ENCODE results near the gene SLC32A1.

SLC32A1 gene

DNA sequence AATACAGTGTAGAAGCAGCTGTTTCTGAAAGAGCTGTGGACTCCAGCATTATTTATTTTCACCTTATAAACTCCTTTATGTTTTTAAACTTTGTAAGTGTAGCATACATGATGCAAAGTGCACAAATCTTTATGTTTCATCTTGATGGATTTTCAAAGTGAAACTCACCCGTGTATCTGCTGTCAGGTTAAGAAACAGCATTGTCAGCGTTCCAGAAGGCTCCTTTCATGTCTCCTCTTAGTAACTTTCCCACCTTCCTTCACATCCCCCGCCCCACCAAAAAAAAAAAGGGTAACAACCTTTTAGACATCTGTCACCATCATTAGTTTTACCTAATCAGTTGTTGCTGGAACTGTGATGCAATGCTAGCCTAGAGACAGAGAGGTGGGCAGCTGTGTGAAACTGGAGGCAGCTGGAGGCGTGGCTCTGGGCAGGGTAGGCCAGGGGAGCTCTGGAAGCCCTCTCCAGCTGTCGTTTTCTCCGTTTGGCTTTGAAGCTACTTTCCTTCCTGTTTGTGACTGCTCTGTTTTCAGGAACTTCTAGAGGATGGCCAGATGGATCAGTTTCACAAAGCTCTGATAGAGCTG, 31.1 kb downstream of the SLC32A1 start:
- no peak for DNase-seq (ENCODE audit: low spot score)

DNA sequence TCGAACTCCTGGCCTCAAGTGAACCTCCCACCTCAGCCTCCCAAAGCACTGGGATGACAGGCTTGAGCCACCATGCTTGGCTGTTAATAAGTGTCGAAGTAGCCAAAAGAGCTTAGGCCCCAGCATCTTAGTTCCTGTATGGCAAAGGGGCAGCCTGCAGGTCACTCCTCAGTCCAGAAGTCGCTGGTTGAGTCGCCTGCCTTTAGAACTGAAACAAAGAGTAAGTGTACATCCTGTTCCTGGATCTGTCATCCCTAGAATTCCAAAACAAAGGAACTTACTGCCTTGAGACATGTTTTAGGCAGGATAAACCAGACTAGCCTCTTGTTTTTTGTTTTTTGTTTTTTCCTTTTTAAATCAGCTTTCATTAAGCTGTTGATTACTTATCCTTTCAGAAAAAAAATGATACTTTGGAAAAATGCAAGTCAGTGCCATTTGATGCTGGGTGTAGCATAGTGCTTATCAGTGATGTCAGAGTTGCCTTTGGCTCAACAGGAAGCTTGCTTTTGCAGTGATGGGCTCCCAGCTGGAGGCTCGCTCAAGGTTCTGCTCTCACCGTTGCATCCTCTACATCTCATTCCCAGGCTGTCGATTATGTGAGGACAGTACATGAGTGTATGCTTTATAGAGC, 33.0 kb downstream of the SLC32A1 start:
- DNase-seq (ENCODE audit: low spot score), result no peak

DNA sequence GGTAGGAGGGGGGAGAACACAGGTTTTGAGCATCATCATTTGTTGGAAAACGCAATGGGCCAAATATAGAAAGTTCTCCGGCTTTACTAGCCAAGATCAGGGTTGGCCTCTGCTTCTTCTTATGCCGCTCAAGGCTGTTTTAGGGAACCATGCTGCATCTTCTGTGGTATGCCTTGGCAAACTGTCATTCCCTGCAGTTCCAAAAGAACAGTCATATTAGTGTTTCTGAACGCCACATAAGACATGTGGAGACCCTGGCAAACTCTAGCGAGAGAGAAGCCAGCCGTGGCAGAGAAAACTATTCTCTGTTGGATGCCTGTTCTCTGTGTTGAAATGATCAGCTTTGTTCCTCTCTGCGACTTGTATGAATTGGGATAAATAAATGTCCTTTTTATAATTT, 34.8 kb downstream of the SLC32A1 start:
- DNase-seq (ENCODE audit: low spot score), result no peak

DNA sequence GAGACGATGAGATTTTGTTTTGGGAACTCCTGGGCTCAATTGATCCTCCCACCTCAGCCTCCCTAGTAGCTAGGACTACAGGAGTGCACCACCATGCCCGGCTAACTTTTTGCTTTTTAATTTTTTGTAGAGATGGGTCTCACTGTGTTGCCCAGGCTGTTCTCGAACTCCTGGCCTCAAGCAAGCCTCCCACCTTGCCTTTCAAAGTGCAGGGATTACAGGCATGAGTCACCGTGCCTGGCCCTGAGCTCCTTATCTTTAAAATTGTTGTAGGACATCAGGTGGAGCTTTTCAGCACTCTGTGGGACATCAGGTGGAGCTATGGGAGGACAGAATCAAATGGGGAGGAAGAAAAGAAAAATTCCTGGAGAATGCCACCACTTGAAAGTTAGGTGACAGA, 36.7 kb downstream of the SLC32A1 start:
- no peak for DNase-seq (ENCODE audit: low spot score)

DNA sequence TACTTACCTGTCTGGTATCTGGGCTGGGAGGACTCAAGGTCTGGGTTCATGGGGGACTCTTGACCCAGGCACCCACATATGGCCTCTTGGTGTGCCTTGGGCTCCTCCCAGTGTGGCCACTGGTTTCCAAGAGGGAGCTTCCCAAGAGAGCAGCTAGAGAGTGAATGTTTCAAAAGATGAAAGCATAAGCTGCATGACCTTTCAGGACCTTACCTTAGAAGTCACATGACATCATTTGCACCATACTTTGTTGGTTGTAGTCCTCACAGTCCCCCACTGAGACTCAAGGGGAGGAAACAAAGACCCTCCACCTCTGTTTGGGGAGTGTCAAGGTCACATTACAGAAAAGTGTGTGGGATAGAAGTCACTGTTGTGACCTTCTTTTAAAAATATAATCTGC, 37.9 kb downstream of the SLC32A1 start:
- DNase-seq (ENCODE audit: low spot score), result no peak

DNA sequence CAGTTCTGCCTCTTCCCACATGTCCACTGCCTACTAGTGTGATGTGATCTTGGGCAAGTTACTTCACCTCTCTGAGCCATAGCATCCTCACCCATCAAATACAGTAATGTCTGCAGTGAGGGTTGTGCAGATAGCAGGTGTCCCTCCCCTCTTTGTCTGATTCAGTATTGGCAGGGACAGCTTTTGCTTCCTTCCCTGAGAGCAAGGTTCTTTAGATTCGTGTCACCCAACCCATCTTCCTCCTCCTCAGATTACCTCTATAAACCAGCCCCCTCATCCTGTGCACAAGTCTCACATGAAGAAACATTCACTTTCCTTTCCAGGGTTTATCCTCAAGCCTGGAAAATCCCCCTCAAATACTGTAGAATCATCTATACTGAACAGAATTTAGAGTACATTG, 39.3 kb downstream of the SLC32A1 start:
- no peak for DNase-seq (ENCODE audit: low spot score)

DNA sequence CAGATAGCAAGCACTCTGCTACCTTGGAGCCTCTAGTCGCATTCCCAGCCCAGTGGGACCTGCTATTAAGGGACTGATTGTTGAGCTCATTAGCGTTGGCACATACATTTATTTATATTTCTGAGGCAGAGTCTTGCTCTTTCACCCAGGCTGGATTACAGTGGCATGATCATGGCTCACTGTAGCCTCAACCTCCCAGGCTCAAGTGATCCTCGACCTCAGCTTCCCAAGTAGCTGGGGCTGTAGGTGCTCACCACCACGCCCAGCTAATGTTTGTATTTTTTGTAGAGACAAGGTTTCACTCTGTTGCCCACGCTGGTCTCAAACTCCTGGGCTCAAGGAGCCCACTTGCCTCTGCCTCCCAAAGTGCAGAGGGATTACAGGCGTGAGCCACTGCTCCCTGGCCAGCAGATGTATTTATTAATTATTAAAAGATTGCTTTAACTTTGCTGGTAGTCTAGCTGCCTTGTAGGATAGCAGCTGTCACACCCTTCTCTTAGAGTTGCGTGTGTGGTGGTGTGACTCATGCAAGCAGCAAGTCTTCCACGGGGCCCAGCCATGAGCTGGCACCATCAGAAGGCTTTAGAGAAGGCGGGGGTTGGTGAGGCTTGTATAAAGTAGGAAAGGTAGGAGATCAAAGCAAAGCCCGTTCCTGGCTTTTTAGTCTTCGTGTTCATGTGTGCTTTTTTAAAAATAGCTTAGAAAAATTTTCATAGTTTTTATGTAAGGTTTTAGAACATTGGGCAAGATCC, 40.5 kb downstream of the SLC32A1 start:
- DNase-seq (ENCODE audit: low spot score), result peak; percentile 81

DNA sequence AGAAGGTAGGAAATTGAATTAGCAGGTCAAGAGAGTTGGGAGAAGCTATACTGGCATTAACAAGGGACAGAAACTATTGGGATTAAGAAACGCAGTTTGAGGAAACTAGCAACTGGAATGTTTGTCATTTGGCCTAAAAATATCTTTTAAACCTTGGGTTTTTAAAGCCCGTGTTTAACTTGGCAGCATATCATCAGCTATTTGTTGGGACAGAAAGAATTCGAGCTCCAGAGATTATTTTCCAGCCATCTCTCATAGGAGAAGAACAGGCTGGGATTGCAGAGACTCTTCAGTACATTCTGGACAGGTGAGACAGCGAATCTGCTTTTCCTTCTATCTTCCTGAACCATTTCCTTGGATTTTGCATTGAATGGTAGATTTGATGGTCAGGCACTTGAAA, 41.8 kb downstream of the SLC32A1 start:
- DNase-seq (ENCODE audit: low spot score), result no peak

DNA sequence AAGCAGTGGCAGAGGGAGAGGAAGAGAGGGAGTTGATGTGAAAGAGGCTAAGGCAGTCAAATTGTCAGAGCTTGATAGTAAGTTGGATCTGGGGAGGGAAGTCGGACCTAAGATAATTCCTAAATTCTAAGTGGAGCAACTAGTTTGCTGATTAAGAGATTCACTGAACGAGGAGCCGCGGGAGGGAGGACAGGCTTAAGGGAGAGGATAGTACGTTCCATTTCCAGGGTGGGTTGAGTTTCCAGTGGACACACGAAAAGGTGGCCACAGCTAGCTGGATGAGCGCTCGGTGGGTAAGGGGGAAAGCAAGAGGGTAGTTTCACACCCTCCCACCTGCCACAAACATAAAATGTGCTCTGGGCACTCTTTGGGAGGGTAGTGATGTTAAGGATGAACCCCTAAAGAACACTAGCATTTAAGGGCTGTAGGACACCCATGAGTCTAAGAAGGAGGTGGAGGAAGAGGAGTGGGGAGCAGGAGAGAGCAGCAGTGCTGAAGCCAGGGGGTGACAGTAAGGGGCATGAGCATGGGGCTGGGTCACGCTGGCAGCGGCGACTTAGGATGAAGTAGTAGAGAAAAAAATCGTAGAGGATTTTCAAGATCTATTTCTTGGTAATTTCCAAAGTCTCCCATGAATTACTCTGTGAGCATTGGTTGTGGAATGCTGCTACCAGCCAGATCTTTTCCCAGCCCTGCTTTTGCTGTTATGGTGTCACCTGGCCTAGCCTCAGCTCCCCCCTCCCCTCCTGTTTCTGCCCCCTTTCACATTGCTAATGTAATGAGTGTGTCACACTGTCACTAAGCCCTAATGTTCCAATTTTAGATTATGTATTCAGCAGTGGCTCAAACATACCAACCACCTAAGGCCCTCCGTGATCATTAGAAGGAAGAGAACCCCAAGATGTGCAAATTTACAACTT, 45.4 kb downstream of the SLC32A1 start:
- no peak for DNase-seq (ENCODE audit: low spot score)

DNA sequence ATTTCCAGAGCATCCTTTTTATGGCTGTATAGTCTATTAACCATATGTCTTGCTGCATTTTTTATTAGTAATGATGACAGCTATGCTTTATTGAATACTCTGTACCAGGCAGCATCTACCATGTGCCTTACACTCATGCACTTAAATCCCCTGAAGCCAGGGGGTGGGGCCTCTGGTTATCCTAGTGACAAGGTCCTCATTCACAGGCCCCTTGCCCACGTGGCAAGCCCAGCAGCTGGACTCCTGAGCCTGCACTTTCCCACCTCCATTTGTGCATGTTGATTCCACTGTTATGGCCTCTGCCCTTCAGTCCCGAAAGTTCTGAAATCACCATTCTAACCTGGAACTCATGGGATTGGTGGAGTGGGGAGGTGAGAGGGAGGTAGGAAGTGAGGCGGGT, 46.3 kb downstream of the SLC32A1 start:
- DNase-seq (ENCODE audit: low spot score), result no peak

DNA sequence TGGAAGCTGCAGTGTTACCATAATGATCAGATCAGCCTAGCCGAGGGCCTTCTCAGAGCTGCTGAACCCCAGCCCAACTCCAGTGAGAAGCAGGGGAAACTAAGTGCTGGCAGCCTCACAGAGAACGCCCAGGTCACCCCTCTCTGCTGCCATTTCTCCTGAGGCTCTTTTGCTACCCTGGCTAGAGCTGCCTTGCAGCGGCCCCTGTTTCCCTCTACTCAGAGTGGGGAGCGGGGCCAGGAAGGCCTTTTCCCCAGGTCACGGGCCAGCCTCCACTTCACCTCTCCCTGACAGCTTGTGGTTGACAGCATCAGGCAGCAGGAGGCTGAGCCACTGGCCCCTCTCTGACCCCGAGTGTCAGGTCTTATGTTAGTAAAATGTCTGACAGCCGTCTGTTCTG, 46.7 kb downstream of the SLC32A1 start:
- DNase-seq (ENCODE audit: low spot score), result no peak

DNA sequence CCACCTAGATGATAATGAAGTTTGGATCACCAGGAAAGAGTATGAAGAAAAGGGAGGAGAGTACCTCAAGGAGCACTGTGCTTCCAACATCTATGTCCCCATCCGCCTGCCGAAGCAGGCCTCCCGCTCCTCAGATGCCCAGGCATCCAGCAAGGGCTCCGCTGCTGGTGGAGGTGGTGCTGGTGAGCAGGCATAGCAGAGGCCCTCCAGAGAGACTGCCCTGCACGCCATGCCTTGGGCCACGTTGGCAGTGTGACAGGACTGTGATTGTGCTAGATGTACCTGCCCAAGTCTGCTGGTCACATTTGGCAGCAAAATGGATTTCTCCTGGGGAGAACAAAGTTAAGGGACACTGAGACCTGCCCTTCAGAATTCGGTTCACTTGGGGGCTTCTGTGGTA, 47.3 kb downstream of the SLC32A1 start:
- no peak for DNase-seq (ENCODE audit: low spot score)

DNA sequence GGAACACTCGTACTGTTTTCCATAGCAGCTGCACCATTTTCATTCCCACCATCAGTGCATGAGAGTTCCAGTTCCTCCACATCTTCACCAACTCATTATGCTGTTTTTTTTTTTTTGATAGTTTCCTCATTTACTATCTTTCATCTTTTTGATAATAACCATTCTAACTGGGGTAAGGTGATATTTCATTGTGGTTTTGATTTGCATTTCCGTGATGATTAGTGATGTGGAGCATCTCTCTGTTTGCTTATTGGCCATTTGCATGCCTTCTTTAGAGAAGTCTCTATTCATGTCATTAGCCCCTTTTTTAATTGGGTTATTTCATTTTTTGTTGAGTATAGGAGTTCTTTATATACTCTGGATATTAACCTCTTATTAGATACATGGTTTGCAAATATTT, 49.9 kb downstream of the SLC32A1 start:
- no peak for DNase-seq (ENCODE audit: low spot score)

DNA sequence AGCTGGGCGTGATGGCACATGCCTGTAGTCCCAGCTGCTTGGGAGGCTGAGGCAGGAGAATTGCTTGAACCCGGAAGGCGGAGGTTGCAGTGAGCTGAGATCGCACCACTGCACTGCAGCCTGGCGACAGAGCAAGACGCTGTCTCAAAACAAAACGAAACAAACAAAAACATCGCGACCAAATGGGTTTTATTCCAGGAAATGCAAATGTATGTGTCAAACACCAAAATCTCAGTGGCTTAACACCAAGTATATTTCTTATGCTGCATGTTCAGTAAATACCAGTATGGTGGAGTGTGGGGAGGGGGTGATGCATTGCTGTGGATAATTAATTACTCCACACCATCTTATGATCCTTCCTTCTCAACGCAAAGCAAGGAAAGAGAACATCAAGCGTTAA, 52.1 kb downstream of the SLC32A1 start:
- no peak for DNase-seq (ENCODE audit: low spot score)

Measured in RKO (cell line).